GM21737 (cell line): Measurements from ENCODE around the gene TPK1.
"Not testable (repeated sequence)": the region's sequence is repeated elsewhere in the genome, so short reads cannot be mapped to it uniquely, and the experiment has no call there.

ENCODE experiments used
- ATAC-seq: cut with Tn5 transposase; IDR thresholded peaks from one replicate; pipeline ENCODE4 v1.9.1; 2021; ENCODE audit warnings: mild to moderate bottlenecking, moderate library complexity; ENCODE audit not compliant: unreplicated experiment

TPK1 gene

DNA sequence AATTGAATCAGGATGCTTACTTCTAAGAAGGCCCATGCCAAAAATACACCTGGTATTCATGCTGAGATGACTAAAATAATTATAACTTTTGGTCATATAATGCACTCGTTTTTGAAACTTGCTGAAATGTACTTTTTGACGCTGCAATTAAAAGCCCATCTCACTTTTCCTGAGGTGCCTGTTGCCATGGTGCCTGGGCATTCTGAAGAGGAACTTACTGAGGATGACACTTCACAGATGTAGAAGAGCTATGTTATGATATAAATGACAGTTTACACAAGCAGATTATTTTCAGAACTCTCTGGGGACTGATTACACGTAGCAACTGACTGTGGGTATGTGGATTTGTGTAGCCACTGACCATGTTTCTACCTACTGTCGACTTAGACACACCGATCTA lies 182.4 kb downstream of the TPK1 start:
- ATAC-seq: no peak

GRCh38 chr7:144650439-144650838 lies 185.4 kb downstream of the TPK1 start:
- no peak for ATAC-seq

DNA sequence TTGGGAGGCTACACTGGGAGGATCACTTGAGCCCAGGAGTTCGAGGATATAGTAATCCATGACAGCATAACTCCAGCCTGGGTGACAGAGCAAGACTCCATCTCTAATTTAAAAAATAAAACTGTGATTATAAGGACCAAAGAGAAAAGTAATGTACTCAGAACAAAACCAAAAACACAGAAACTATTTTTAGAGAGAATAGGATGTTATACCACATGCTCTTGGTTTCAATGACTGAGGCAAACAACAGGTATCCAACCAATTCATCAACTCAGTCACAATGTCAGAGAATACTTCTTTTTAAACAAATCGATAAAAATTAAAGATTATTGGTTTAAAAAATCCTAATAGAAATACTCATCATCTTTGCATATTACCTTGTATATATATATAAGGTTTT lies 186.7 kb downstream of the TPK1 start:
- ATAC-seq: no peak

- ATAC-seq: no peak
Measured at GRCh38 chr7:144641389-144642044, 194.3 kb downstream of the TPK1 start.

GRCh38 chr7:144632724-144633123 lies 203.1 kb downstream of the TPK1 start:
- no peak for ATAC-seq

GRCh38 chr7:144629598-144629997 lies 206.3 kb downstream of the TPK1 start:
- no peak for ATAC-seq

DNA sequence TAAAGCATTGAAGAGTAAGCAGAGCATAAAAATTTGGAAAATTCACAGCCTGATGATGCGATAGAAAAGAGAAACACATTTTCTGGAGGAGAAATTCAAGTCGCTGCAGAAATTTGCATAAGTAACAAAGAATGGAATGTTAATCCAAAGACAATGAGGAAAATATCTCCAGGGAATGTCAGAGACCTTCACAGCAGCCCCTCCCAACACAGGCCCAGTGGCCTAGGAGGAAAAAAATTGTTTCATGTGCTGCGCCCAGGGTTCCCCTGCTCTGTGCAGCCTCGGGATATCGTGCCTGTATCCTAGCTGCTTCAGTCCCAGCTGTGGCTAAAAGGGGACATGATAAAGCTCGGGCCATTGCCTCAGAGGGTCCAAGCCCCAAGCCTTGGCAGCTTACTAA lies 206.8 kb downstream of the TPK1 start:
- ATAC-seq: no peak

- ATAC-seq: no peak
Measured at GRCh38 chr7:144628176-144628575, 207.7 kb downstream of the TPK1 start.

GRCh38 chr7:144622745-144623144 lies 213.1 kb downstream of the TPK1 start:
- ATAC-seq: no peak

DNA sequence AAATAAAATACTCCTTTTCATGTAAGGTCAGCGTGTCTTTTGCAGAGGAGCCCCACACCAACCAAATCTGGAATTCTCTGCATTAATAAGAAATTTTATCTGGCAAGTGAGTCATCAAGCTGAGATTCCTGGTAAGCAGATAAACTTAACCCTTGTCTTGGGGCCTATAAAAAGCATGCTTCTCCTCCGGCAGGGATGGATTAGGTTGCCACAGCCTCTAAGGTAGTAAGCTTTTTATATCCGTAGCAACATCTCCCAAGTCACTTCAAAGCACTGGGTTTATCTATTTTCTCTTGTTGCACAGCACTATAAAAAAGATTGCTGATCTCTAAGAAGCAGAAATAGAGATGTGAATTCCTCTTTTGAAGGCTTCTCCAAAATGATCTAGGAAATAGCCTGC lies 229.6 kb downstream of the TPK1 start:
- ATAC-seq: no peak

- ATAC-seq: no peak
Measured at GRCh38 chr7:144596953-144597352, 238.9 kb downstream of the TPK1 start.

GRCh38 chr7:144594580-144594979 lies 241.3 kb downstream of the TPK1 start:
- ATAC-seq: no peak

DNA sequence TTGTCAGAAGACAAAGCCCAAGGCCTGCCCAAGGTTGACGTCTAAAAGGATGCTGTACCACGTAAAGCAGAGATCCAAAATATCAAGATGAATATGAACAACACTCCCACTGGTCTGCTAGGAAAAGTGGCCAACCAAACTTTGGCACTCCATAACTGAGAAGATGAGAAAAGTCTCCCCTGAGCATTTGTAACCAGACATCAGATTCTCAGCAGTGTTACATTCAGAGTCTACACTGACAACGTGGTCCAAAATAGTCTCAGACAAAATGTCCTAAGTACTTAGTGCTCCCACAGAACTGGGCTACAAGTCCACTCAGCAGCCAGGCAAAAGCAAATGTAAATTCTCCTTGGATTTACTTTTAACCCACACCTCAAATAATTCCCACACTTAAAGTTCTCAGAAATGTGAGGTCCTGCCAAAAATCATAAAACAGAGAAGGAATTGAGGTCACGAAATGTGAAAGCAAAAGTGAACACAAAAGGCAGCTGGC lies 247.2 kb downstream of the TPK1 start:
- ATAC-seq: no peak

GRCh38 chr7:144587701-144588100 lies 248.2 kb downstream of the TPK1 start:
- ATAC-seq: no peak

GRCh38 chr7:144584726-144585125 lies 251.1 kb downstream of the TPK1 start:
- no peak for ATAC-seq

DNA sequence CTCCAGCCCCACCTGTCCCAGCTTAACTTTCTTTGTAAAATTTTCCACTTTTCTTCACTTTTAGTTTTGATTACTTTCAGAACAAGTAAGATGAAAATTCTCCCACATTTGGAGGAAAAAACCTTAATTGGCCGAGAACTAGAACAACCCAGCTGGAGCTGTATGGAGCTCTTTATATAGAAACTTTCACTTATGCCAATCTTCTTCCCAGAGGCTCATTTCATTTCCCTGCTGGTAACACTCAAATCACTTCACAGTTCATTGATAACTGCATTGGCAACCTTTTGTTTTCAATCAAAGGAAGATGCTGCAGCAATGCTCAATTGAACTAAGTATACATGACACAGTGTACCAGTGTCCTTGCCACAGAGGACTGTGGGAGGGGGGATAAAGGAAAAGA lies 256.2 kb downstream of the TPK1 start:
- no peak for ATAC-seq

DNA sequence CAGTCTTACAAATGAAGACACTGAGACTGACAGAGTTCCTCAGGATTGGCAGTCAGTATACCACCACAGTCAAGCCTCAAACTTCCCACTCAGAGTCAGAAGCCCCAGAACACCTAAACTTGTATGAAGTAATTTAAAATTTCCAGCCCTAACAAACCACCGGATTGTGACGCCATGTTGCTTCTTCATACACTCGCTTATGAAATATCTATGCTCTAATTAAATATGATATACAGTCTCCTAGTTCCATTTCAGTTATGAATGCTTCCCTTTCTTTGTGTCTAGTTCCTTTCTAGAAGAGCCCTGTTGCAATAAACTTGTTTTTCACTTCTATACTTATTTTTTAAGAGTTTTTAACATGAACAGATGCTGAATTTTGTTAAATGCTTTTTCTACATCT lies 260.4 kb downstream of the TPK1 start:
- ATAC-seq: no peak

GRCh38 chr7:144574753-144575152 lies 261.1 kb downstream of the TPK1 start:
- not testable (repeated sequence) for ATAC-seq

GRCh38 chr7:144568233-144568632 lies 267.6 kb downstream of the TPK1 start:
- no peak for ATAC-seq

GRCh38 chr7:144565586-144565985 lies 270.3 kb downstream of the TPK1 start:
- no peak for ATAC-seq

GRCh38 chr7:144549861-144550260 lies 286.0 kb downstream of the TPK1 start:
- ATAC-seq: no peak

DNA sequence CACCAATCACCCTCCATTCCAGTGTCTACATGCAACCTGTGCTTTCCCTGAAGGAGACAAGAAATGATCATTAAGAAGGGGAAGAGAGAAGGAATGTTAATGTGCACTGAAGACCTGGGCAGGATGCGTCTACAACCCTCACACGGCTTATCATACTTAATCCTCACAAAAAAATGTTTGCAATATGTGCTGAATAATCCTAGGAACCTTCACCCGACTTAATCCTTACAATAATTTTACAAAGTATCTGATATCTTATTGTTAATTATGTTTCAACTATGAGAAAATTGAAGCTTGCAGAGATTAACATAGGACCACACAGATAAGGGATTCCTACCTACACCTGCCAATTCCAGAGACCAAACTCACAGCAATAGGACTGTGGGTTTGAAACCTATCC lies 287.3 kb downstream of the TPK1 start:
- no peak for ATAC-seq

- no peak for ATAC-seq
Measured at GRCh38 chr7:144547888-144548287, 288.0 kb downstream of the TPK1 start.
